Astrocyte (in vitro differentiated cells and primary cell): Measurements from ENCODE around the gene ZMYND8. TPM values are rescaled to one million over a fixed set of nuclear protein-coding genes. Genes with fewer than 3 reads are reported as not detected.
"Not testable (repeated sequence)": the region's sequence is repeated elsewhere in the genome, so short reads cannot be mapped to it uniquely, and the experiment has no call there.

Experiments
- DNase-seq: peaks from one replicate; pipeline ENCODE4 v3.0.0-alpha.2; 2010; ENCODE audit warnings: low read depth
- FAIRE-seq: peaks from 2 replicates; lab custom pipeline; 2011; peaks lifted over from hg19 to GRCh38; lab: Jason Lieb, UNC
- H2AFZ ChIP-seq: 2 replicates; pipeline ENCODE4 v1.6.0; 2012; ENCODE audit warnings: low read depth, low read length, inconsistent platforms
- H3K27ac ChIP-seq: 2 replicates; pipeline ENCODE4 v1.5.1; 2011; ENCODE audit warnings: low read depth, low read length, inconsistent platforms
- H3K27me3 ChIP-seq: 2 replicates; pipeline ENCODE4 v1.6.0; 2011; ENCODE audit warnings: low read length, inconsistent platforms; ENCODE audit not compliant: insufficient read depth
- H3K36me3 ChIP-seq: 2 replicates; pipeline ENCODE4 v1.5.1; 2011; ENCODE audit warnings: low read length, inconsistent platforms; ENCODE audit not compliant: insufficient read depth
- H3K4me1 ChIP-seq: 2 replicates; pipeline ENCODE4 v1.5.1; 2011; ENCODE audit warnings: low read length, inconsistent platforms; ENCODE audit not compliant: insufficient read depth
- H3K4me2 ChIP-seq: 2 replicates; pipeline ENCODE4 v1.6.0; 2012; ENCODE audit warnings: low read length, inconsistent platforms
- H3K4me3 ChIP-seq: 2 replicates; pipeline ENCODE4 v1.5.1; 2011; ENCODE audit warnings: low read depth, mild to moderate bottlenecking, low read length, inconsistent platforms; ENCODE audit not compliant: insufficient read depth
- H3K79me2 ChIP-seq: 2 replicates; pipeline ENCODE4 v1.6.0; 2012; ENCODE audit warnings: mild to moderate bottlenecking, low read length, inconsistent platforms; ENCODE audit not compliant: insufficient read depth
- H3K9ac ChIP-seq: 2 replicates; pipeline ENCODE4 v1.6.0; 2012; ENCODE audit warnings: mild to moderate bottlenecking, low read length, inconsistent platforms
- H3K9me3 ChIP-seq: 2 replicates; pipeline ENCODE4 v1.5.1; 2012; ENCODE audit warnings: low read depth, mild to moderate bottlenecking, low read length, inconsistent platforms; ENCODE audit not compliant: insufficient read depth
- H4K20me1 ChIP-seq: 2 replicates; pipeline ENCODE4 v1.6.0; 2012; ENCODE audit warnings: low read length, inconsistent platforms; ENCODE audit not compliant: insufficient read depth
- H3K27ac Mint-ChIP-seq: one replicate; pipeline ENCODE4 v1.8.0; 2021; ENCODE audit warnings: mild to moderate bottlenecking, mixed read lengths; ENCODE audit not compliant: unreplicated experiment
- H3K27me3 Mint-ChIP-seq: one replicate; pipeline ENCODE4 v1.8.0; 2021; ENCODE audit warnings: low read depth, mixed read lengths; ENCODE audit not compliant: unreplicated experiment
- H3K36me3 Mint-ChIP-seq: one replicate; pipeline ENCODE4 v1.8.0; 2021; ENCODE audit warnings: low read depth, mixed read lengths; ENCODE audit not compliant: unreplicated experiment
- H3K4me1 Mint-ChIP-seq: one replicate; pipeline ENCODE4 v1.8.0; 2021; ENCODE audit warnings: low read depth, mixed read lengths; ENCODE audit not compliant: unreplicated experiment
- H3K4me3 Mint-ChIP-seq: one replicate; pipeline ENCODE4 v1.8.0; 2021; ENCODE audit warnings: mild to moderate bottlenecking, moderate library complexity, mixed read lengths; ENCODE audit not compliant: unreplicated experiment
- H3K9me3 Mint-ChIP-seq: one replicate; pipeline ENCODE4 v1.8.0; 2021; ENCODE audit warnings: mild to moderate bottlenecking, mixed read lengths; ENCODE audit not compliant: unreplicated experiment
- CTCF ChIP-seq: IDR thresholded peaks from 2 replicates; pipeline ENCODE4 v1.5.1; 2011; ENCODE audit warnings: low read depth, mild to moderate bottlenecking, inconsistent platforms, low read length, moderate library complexity; ENCODE audit not compliant: insufficient read depth
- EZH2 ChIP-seq: IDR thresholded peaks from 2 replicates; pipeline ENCODE4 v1.6.1; 2012; ENCODE audit warnings: mild to moderate bottlenecking, low read length, inconsistent platforms; ENCODE audit not compliant: insufficient read depth
- total RNA-seq: library from RNA; stranded (reverse); gene quantifications from 2 replicates; pipeline ENCODE4 v1.2.1, GENCODE V29; 2021

The ZMYND8 gene
- total RNA-seq, 1 donor from 2014 or later: 45.8 TPM

GRCh38 chr20:47262008-47262364, 94.5 kb downstream of the ZMYND8 start:
- H3K27me3 ChIP-seq: no peaks in the 10 kb centered on the region
- Mint-ChIP-seq H3K9me3 (no peaks in the 10 kb centered on the region), H3K4me1 (peaks cover 23% of the 10 kb centered on the region), H3K27me3 (no peaks in the 10 kb centered on the region), H3K4me3 (no peak overlapping the region), H3K36me3 (peaks cover 23% of the 10 kb centered on the region), H3K27ac (no peak overlapping the region)
- no peak overlapping the region for H2AFZ ChIP-seq
- FAIRE-seq (no peak), DNase-seq (no peak)
- no peak overlapping the region for H3K9ac ChIP-seq
- H3K36me3 ChIP-seq: peaks cover 16% of the 10 kb centered on the region
- TF ChIP-seq EZH2 (no peak), CTCF (no peak)
- peaks cover 28% of the 10 kb centered on the region for H3K79me2 ChIP-seq
- no peaks in the 10 kb centered on the region for H3K9me3 ChIP-seq
- no peak overlapping the region for H3K4me2 ChIP-seq
- peaks cover 22% of the 10 kb centered on the region for H3K4me1 ChIP-seq
- no peak overlapping the region for H3K27ac ChIP-seq
- H4K20me1 ChIP-seq: no peaks in the 10 kb centered on the region
- no peak overlapping the region for H3K4me3 ChIP-seq

- H3K9ac ChIP-seq, H2AFZ ChIP-seq, H3K9me3 ChIP-seq, H3K27ac Mint-ChIP-seq, DNase-seq, H3K9me3 Mint-ChIP-seq, H3K4me3 Mint-ChIP-seq, H4K20me1 ChIP-seq, H3K27ac ChIP-seq, H3K27me3 ChIP-seq, FAIRE-seq, H3K27me3 Mint-ChIP-seq, H3K4me3 ChIP-seq, H3K4me2 ChIP-seq: not testable (repeated sequence)
- Mint-ChIP-seq H3K4me1 (peaks cover 29% of the 10 kb centered on the region), H3K36me3 (peaks cover 27% of the 10 kb centered on the region)
- H3K36me3 ChIP-seq: peaks cover 16% of the 10 kb centered on the region
- peaks cover 27% of the 10 kb centered on the region for H3K4me1 ChIP-seq
- H3K79me2 ChIP-seq: peaks cover 25% of the 10 kb centered on the region
Measured at GRCh38 chr20:47261161-47261774, 95.2 kb downstream of the ZMYND8 start.

GRCh38 chr20:47260540-47261126, 95.9 kb downstream of the ZMYND8 start:
- not testable (repeated sequence) for FAIRE-seq, H3K9me3 ChIP-seq, DNase-seq, H2AFZ ChIP-seq, H3K9ac ChIP-seq, H3K27ac ChIP-seq, H3K9me3 Mint-ChIP-seq, H3K27me3 Mint-ChIP-seq, H3K27me3 ChIP-seq, H4K20me1 ChIP-seq, H3K4me3 ChIP-seq, H3K4me2 ChIP-seq, H3K4me3 Mint-ChIP-seq
- H3K36me3 Mint-ChIP-seq: peaks cover 26% of the 10 kb centered on the region
- Histone ChIP-seq H3K36me3 (peaks cover 16% of the 10 kb centered on the region), H3K4me1 (peaks cover 27% of the 10 kb centered on the region), H3K79me2 (peaks cover 25% of the 10 kb centered on the region)
- H3K4me1 Mint-ChIP-seq: peaks cover 29% of the 10 kb centered on the region
- peak overlapping the region; percentile 5 for H3K27ac Mint-ChIP-seq
